Measurements from ENCODE around the gene PIGT. TPM values are rescaled to one million over a fixed set of nuclear protein-coding genes. Genes with fewer than 3 reads are reported as not detected.

Gene PIGT
- polyA plus RNA-seq, 4 donors, result 49.7 to 119 (median 68.1) TPM

GRCh38 chr20:45404438-45404837 lies 11.5 kb upstream of the PIGT start:
- FAIRE-seq, result no peak
- Histone ChIP-seq H3K36me3 (ENCODE audit: control insufficient read depth in 3 of 3, insufficient read depth in 2 of 3, low read depth in 1 of 3, low read length in 3 of 3) (peaks cover 0 to 5% (median 0%) of the 10 kb centered on the region in 3 donors), H3K4me3 (ENCODE audit: low read depth in 1 of 3, low read length in 3 of 3) (no peak overlapping the region), H3K27me3 (ENCODE audit: control insufficient read depth in 3 of 3, insufficient read depth in 3 of 3, low read length in 3 of 3) (peaks cover 0 to 2% (median 0%) of the 10 kb centered on the region in 3 donors), H3K27ac (ENCODE audit: low read depth in 1 of 3, low read length in 2 of 3) (no peak overlapping the region), H3K4me1 (ENCODE audit: control insufficient read depth in 3 of 3, insufficient read depth in 2 of 3, low read depth in 1 of 3, low read length in 2 of 3) (no peaks in the 10 kb centered on the region), H3K9me3 (ENCODE audit: control insufficient read depth in 2 of 2, insufficient read depth in 1 of 2, low read depth in 1 of 2, low read length in 1 of 2) (peaks cover 2 to 18% of the 10 kb centered on the region in 2 donors)
- 6 to 53% (median 47%) methylated on average over 1 of the region's 1 CpG for WGBS, 3 donors
- DNase-seq, result peak in 1 of 2 donors; percentile 48

DNA sequence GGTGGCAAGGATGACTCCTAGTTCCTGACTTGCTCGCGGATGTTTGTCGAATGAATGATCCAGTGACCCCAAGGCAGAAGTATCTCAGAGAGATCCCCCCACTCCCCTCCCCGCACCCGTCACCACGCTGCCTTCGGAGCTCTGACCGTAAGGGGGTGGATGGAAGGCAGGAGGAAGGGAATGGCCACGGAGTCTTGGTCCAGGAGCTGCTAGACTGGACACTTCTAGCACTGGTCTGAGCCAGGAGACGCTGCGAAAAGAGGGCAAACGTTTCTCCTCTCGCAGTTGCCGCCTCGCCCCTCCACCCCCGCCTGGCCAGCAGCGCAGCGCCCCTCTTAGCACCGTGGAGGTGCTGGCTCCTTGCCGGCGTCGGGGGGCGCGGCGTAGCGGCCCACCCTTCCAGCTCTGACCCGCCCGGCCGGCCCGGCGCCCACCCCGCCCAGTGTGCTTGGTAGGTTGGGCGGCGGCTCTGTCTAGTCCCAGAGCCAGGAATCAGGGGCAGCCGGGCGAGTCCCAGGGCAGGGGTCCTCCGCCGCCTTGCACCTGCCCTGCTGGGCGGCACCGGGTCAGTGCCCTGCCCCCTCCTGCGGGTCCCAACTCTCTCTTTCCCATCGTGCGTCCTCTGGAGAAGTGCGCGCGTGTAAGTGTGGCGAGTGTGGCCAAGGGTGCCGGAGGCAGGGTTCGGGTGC lies 10.2 kb upstream of the PIGT start:
- 0 to 2% (median 1%) methylated on average over 40 to 49 of the region's 49 CpGs for WGBS, 3 donors
- peak overlapping the region; percentile 58 to 86 (median 79) for H3K4me3 ChIP-seq (ENCODE audit: low read depth in 1 of 3, low read length in 3 of 3)
- FAIRE-seq (no peak), DNase-seq (peak; percentile 39 to 59)
- H3K4me1 ChIP-seq (ENCODE audit: control insufficient read depth in 3 of 3, insufficient read depth in 2 of 3, low read depth in 1 of 3, low read length in 2 of 3), result peaks cover 0 to 6% (median 4%) of the 10 kb centered on the region in 3 donors
- H3K36me3 ChIP-seq (ENCODE audit: control insufficient read depth in 3 of 3, insufficient read depth in 2 of 3, low read depth in 1 of 3, low read length in 3 of 3), result peaks cover 0 to 11% (median 2%) of the 10 kb centered on the region in 3 donors
- H3K27me3 ChIP-seq (ENCODE audit: control insufficient read depth in 3 of 3, insufficient read depth in 3 of 3, low read length in 3 of 3), result peaks cover 0 to 2% (median 0%) of the 10 kb centered on the region in 3 donors
- H3K27ac ChIP-seq (ENCODE audit: low read depth in 1 of 3, low read length in 2 of 3), result peak overlapping the region; percentile 40 to 94 (median 68)
- H3K9me3 ChIP-seq (ENCODE audit: control insufficient read depth in 2 of 2, insufficient read depth in 1 of 2, low read depth in 1 of 2, low read length in 1 of 2), result peaks cover 2 to 7% of the 10 kb centered on the region in 2 donors

GRCh38 chr20:45406260-45407066 lies 9.5 kb upstream of the PIGT start:
- Histone ChIP-seq H3K9me3 (ENCODE audit: control insufficient read depth in 2 of 2, insufficient read depth in 1 of 2, low read depth in 1 of 2, low read length in 1 of 2) (no peaks in the 10 kb centered on the region), H3K36me3 (ENCODE audit: control insufficient read depth in 3 of 3, insufficient read depth in 2 of 3, low read depth in 1 of 3, low read length in 3 of 3) (peaks cover 0 to 11% (median 2%) of the 10 kb centered on the region in 3 donors), H3K27me3 (ENCODE audit: control insufficient read depth in 3 of 3, insufficient read depth in 3 of 3, low read length in 3 of 3) (peaks cover 0 to 2% (median 0%) of the 10 kb centered on the region in 3 donors), H3K27ac (ENCODE audit: low read depth in 1 of 3, low read length in 2 of 3) (peak overlapping the region; percentile 40 to 94 (median 68)), H3K4me3 (ENCODE audit: low read depth in 1 of 3, low read length in 3 of 3) (peak overlapping the region; percentile 76 to 86 (median 79)), H3K4me1 (ENCODE audit: control insufficient read depth in 3 of 3, insufficient read depth in 2 of 3, low read depth in 1 of 3, low read length in 2 of 3) (peaks cover 2 to 12% (median 4%) of the 10 kb centered on the region in 3 donors)
- FAIRE-seq (no peak), DNase-seq (peak; percentile 71 to 83)
- WGBS, 3 donors, result 1 to 2% (median 1%) methylated on average over 45 to 87 of the region's 87 CpGs

DNA sequence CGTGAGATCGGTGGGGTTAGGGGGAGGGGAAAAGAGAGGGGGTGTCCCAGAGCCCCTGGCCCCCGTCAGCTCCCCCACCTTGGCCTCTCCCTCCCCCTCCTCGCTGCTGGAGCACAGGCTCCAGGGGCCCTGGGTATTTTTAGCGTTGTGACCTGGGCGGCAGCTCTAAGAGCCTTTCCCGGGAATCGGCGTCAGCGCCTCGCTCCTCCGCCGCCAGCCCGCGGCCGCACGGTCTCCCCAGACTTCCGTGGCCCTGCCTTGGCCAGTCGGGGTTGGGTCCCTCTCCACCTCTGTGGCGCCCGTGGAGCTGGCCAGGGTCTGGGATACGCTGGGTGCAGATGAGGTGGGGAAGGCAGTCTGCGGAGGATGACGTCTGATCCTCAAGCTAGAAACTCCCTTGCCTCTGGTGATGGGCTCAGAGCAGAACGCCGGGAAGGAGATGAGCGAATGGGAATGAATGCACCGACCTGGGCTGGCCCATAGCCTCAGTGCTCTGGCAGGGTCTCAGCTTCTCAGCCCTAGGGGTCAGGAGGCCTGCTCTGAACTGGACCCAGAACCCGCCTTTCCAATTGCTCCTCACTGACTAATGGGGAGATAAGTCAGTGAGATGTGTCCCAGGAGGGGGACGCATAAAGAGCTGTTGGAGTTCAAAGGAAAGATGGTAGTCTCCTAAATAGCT lies 8.7 kb upstream of the PIGT start:
- Histone ChIP-seq H3K4me3 (ENCODE audit: low read depth in 1 of 3, low read length in 3 of 3) (peak overlapping the region; percentile 76 to 86 (median 79)), H3K27me3 (ENCODE audit: control insufficient read depth in 3 of 3, insufficient read depth in 3 of 3, low read length in 3 of 3) (peaks cover 0 to 2% (median 0%) of the 10 kb centered on the region in 3 donors), H3K36me3 (ENCODE audit: control insufficient read depth in 3 of 3, insufficient read depth in 2 of 3, low read depth in 1 of 3, low read length in 3 of 3) (peaks cover 0 to 11% (median 2%) of the 10 kb centered on the region in 3 donors), H3K27ac (ENCODE audit: low read depth in 1 of 3, low read length in 2 of 3) (peak overlapping the region; percentile 39 to 94 (median 68)), H3K4me1 (ENCODE audit: control insufficient read depth in 3 of 3, insufficient read depth in 2 of 3, low read depth in 1 of 3, low read length in 2 of 3) (peaks cover 2 to 13% (median 7%) of the 10 kb centered on the region in 3 donors), H3K9me3 (ENCODE audit: control insufficient read depth in 2 of 2, insufficient read depth in 1 of 2, low read depth in 1 of 2, low read length in 1 of 2) (no peaks in the 10 kb centered on the region)
- no peak for FAIRE-seq
- DNase-seq, result peak; percentile 42 to 70
- 10 to 20% (median 16%) methylated on average over 28 to 30 of the region's 30 CpGs for WGBS, 3 donors

GRCh38 chr20:45407783-45408645 lies 7.9 kb upstream of the PIGT start, which contains the start of gene DBNDD2:
DBNDD2 (plus strand) TSS chr20:45408289; CDS start chr20:45408468, 179 bp downstream.
- 59 to 78% (median 64%) methylated on average over 21 of the region's 21 CpGs for WGBS, 3 donors

GRCh38 chr20:45408646-45409213 lies 7.2 kb upstream of the PIGT start:
- DNase-seq (no peak), FAIRE-seq (no peak)
- Histone ChIP-seq H3K9me3 (ENCODE audit: control insufficient read depth in 2 of 2, insufficient read depth in 1 of 2, low read depth in 1 of 2, low read length in 1 of 2) (no peaks in the 10 kb centered on the region), H3K27ac (ENCODE audit: low read depth in 1 of 3, low read length in 2 of 3) (peak overlapping the region in 2 of 3 donors; percentile 36 to 48), H3K27me3 (ENCODE audit: control insufficient read depth in 3 of 3, insufficient read depth in 3 of 3, low read length in 3 of 3) (peaks cover 0 to 2% (median 0%) of the 10 kb centered on the region in 3 donors), H3K4me1 (ENCODE audit: control insufficient read depth in 3 of 3, insufficient read depth in 2 of 3, low read depth in 1 of 3, low read length in 2 of 3) (peaks cover 2 to 13% (median 7%) of the 10 kb centered on the region in 3 donors), H3K36me3 (ENCODE audit: control insufficient read depth in 3 of 3, insufficient read depth in 2 of 3, low read depth in 1 of 3, low read length in 3 of 3) (peaks cover 0 to 11% (median 2%) of the 10 kb centered on the region in 3 donors), H3K4me3 (ENCODE audit: low read depth in 1 of 3, low read length in 3 of 3) (no peak overlapping the region)
- WGBS, 3 donors, result 72 to 73% (median 72%) methylated on average over 7 of the region's 7 CpGs

More at GRCh38 chr20:45407783-45408645, 7.9 kb upstream of the PIGT start, which contains the start of gene DBNDD2:
- Histone ChIP-seq H3K4me3 (ENCODE audit: low read depth in 1 of 3, low read length in 3 of 3) (peak within 1 kb of the TSS; percentile 76 to 86 (median 79)), H3K27me3 (ENCODE audit: control insufficient read depth in 3 of 3, insufficient read depth in 3 of 3, low read length in 3 of 3) (peaks cover 0 to 2% (median 0%) of the 10 kb centered on the region in 3 donors), H3K36me3 (ENCODE audit: control insufficient read depth in 3 of 3, insufficient read depth in 2 of 3, low read depth in 1 of 3, low read length in 3 of 3) (peaks cover 0 to 11% (median 2%) of the 10 kb centered on the region in 3 donors), H3K9me3 (ENCODE audit: control insufficient read depth in 2 of 2, insufficient read depth in 1 of 2, low read depth in 1 of 2, low read length in 1 of 2) (no peaks in the 10 kb centered on the region), H3K27ac (ENCODE audit: low read depth in 1 of 3, low read length in 2 of 3) (peak within 1 kb of the TSS; percentile 39 to 94 (median 68)), H3K4me1 (ENCODE audit: control insufficient read depth in 3 of 3, insufficient read depth in 2 of 3, low read depth in 1 of 3, low read length in 2 of 3) (peaks cover 2 to 13% (median 7%) of the 10 kb centered on the region in 3 donors)
- DNase-seq (no peak), FAIRE-seq (no peak)

All from small intestine (tissue), 7 donors.